Jurkat, Clone E6-1 (cell line): ENCODE measurements around the gene DNAH6.

Experiments
- DNase-seq: peaks from one replicate; pipeline ENCODE4 v3.0.0-alpha.2; 2011; ENCODE audit warnings: low read depth, low spot score
- H3K4me3 ChIP-seq: 2 replicates; pipeline ENCODE4 v1.5.1; 2011; ENCODE audit warnings: mild to moderate bottlenecking, low read length, control low read depth, moderate library complexity

Gene DNAH6

GRCh38 chr2:84811839-84812431 is 295.6 kb downstream of the DNAH6 start:
- no peak overlapping the region for H3K4me3 ChIP-seq
- DNase-seq, result no peak

GRCh38 chr2:84815146-84815545 is 298.8 kb downstream of the DNAH6 start:
- DNase-seq, result no peak
- no peak overlapping the region for H3K4me3 ChIP-seq

- DNase-seq, result no peak
- no peak overlapping the region for H3K4me3 ChIP-seq
These were observed 300.2 kb downstream of the DNAH6 start for GRCh38 chr2:84816426-84817026.

- no peak overlapping the region for H3K4me3 ChIP-seq
- DNase-seq, result no peak
These were observed 300.9 kb downstream of the DNAH6 start for GRCh38 chr2:84817239-84817655.

GRCh38 chr2:84821806-84822205 is 305.5 kb downstream of the DNAH6 start:
- no peak overlapping the region for H3K4me3 ChIP-seq
- DNase-seq, result no peak

GRCh38 chr2:84823229-84823628 is 306.9 kb downstream of the DNAH6 start:
- no peak for DNase-seq
- no peak overlapping the region for H3K4me3 ChIP-seq

GRCh38 chr2:84823788-84824187 is 307.5 kb downstream of the DNAH6 start:
- no peak overlapping the region for H3K4me3 ChIP-seq
- no peak for DNase-seq

GRCh38 chr2:84827978-84828575 is 311.8 kb downstream of the DNAH6 start:
- no peak for DNase-seq
- H3K4me3 ChIP-seq, result no peak overlapping the region

GRCh38 chr2:84829693-84830092 is 313.4 kb downstream of the DNAH6 start:
- no peak for DNase-seq
- no peak overlapping the region for H3K4me3 ChIP-seq

- no peak overlapping the region for H3K4me3 ChIP-seq
- DNase-seq, result no peak
These were observed 313.8 kb downstream of the DNAH6 start for GRCh38 chr2:84830095-84830494.

GRCh38 chr2:84830758-84831500 is 314.6 kb downstream of the DNAH6 start:
- no peak for DNase-seq
- H3K4me3 ChIP-seq, result no peak overlapping the region

- DNase-seq, result no peak
- no peak overlapping the region for H3K4me3 ChIP-seq
These were observed 316.6 kb downstream of the DNAH6 start for GRCh38 chr2:84832772-84833461.

GRCh38 chr2:84833481-84834150 is 317.3 kb downstream of the DNAH6 start:
- no peak for DNase-seq
- no peak overlapping the region for H3K4me3 ChIP-seq

GRCh38 chr2:84836215-84836614 is 319.9 kb downstream of the DNAH6 start:
- no peak overlapping the region for H3K4me3 ChIP-seq
- no peak for DNase-seq

GRCh38 chr2:84838434-84839145 is 322.3 kb downstream of the DNAH6 start:
- H3K4me3 ChIP-seq, result no peak overlapping the region
- no peak for DNase-seq

GRCh38 chr2:84839851-84840250 is 323.6 kb downstream of the DNAH6 start:
- H3K4me3 ChIP-seq, result no peak overlapping the region
- DNase-seq, result no peak

- DNase-seq, result no peak
- H3K4me3 ChIP-seq, result no peak overlapping the region
These were observed 324.0 kb downstream of the DNAH6 start for GRCh38 chr2:84840306-84840705.

- H3K4me3 ChIP-seq, result no peak overlapping the region
- DNase-seq, result no peak
These were observed 325.3 kb downstream of the DNAH6 start for GRCh38 chr2:84841577-84841976.

GRCh38 chr2:84844141-84844540 is 327.8 kb downstream of the DNAH6 start:
- DNase-seq, result no peak
- H3K4me3 ChIP-seq, result no peak overlapping the region
